NCI-H1417 treated with DMSO at 0.1 percent for 48 hours (cell line): ENCODE data around the gene PRCD.

Experiments used
- DNase-seq: peaks from one replicate; lab custom pipeline; 2025; lab: John Stamatoyannopoulos, UW

Gene PRCD

GRCh38 chr17:76539631-76540271, at the start of gene PRCD:
Gene PRCD (plus strand): TSS chr17:76540044. CDS start chr17:76540142, 98 bp downstream.
- DNase-seq = no peak

GRCh38 chr17:76490112-76490710, 49.6 kb upstream of the PRCD start:
- DNase-seq = no peak

- DNase-seq = no peak
These were observed 48.3 kb upstream of the PRCD start for GRCh38 chr17:76491271-76492122.

DNA sequence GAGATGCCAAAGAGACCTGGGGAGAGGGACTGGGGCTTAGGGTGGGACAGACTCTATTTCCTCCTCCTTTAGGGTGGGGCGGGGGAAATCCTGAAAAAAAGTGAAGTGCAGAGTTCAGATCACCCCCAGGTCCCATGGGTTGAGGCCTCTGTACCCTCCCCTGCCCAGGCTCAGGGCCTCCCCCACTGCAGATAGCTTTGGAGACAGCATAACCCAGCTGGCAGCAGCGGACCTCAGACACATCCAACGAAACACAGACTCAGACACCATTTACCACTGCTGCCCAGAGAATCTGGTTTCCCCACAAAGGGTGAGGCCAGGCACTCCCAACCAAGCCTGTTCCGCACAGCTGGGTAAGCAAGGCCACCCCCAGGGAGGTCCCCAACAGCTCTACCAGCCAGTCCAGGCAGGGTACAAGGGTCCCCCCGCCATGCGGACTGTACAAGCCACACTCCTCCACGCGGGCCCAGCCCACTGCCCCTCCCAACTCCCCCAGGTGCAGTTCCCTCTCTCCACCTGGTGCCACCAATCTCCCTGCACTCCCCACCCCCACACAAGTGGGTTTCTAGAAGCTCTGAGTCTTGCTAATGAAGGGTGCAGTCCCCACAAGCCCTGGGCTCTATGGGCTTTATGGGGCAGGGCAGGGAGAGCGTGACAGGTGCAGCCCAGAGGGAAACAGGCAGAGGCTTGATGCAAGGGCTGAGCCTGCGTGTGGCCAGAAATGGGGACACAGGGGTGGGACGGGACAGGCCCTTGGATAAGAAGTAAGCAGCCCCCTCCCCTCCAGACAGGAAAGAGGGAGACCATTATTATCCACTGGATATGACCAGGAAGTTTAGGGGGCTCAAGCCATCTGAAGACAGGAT, 47.5 kb upstream of the PRCD start:
- no peak for DNase-seq

DNA sequence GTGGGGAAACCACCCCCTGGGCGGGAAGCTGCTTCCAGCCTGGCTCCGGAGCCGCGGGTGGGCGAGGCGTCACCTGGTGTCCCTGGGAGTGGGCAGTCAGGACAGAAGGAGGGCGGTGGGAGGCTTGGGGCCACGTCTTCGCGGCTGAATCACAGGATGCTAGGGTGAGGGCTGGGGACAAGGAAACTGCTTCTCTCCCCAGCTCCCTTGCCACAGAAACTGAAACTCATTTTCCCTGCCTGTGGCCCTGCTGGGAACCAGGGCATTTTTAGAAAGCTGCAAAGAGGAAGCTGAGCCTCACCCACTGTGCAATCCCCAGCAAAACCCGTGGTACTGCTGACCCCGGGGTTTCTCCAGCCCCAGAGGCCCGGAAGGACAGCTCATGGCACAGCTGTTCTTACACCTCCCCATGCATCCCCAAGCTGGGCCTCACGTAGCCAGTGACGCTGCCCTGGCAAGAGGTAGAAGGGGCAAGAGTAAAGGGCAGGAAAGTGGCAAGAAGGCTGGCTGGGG, 46.8 kb upstream of the PRCD start:
- DNase-seq = no peak

- no peak for DNase-seq
These were observed 46.2 kb upstream of the PRCD start for GRCh38 chr17:76493505-76494167.

- DNase-seq = no peak
These were observed 44.0 kb upstream of the PRCD start for GRCh38 chr17:76495663-76496400.

GRCh38 chr17:76496464-76496863, 43.4 kb upstream of the PRCD start:
- DNase-seq = no peak

GRCh38 chr17:76497699-76497978, 42.2 kb upstream of the PRCD start:
- DNase-seq = no peak

DNA sequence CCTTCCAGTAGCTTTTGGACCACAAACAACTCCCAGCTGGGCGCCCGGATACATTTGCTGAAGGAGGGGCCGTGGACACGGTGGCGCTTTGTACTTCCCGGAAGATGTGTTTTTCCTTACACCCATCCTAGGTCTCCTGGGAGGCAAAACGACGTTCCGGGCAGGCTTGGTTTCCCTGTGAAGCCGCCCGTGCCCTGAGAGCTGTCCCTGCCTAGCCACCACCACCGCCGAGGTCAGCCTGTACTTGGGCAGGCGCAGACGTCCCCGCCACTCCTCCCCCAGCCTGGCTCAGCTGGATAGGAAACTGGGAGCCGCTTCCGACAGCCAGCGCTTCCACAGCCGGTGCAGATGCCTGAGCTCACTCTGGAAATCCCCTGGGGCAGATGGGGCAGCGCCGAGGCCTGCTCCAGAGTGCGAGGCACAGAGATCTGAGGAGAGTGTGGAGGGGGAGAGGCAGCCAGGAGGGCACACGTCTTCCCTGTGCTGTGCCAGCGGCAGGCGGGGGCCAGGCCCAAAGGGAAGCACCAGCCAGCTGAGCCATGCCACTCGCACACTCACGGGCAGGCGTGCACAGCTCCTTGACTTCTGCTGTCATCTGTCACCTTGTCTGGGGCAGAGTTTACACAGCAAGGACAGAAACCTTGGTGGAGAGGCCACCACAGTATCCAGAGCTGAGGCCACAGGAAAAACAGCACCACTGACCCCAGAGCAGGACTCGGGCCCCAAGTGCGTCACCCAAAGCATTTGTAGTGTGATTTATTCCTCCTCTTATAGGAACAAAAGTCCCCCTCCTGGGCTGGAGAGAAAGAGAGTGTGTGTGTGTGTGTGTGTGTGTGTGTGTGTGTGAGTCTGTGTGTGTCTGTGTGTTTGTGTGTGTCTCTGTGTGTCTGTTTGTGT, 41.6 kb upstream of the PRCD start:
- DNase-seq = no peak

DNA sequence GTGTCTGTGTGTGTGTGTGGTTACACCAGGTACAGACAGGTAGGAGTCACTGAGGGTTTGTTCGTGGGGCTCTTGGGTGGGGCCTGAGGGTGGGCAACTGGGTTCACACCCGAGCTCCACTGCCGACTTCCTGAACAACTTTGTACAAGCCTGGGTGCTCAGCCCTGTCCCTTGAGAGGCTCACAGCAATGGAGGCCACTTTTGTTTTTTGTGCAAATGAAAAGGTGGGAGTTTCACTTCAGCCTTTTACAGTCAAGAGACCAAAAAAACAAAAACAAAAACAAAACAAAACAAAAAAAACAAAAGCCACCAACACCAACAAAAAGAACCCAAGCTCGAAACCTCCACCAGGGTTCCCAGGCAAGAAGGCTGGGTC, 41.0 kb upstream of the PRCD start:
- DNase-seq = no peak

GRCh38 chr17:76499267-76499667, 40.6 kb upstream of the PRCD start:
- DNase-seq = no peak

GRCh38 chr17:76500074-76500746, 39.6 kb upstream of the PRCD start:
- no peak for DNase-seq

- DNase-seq = no peak
These were observed 39.2 kb upstream of the PRCD start for GRCh38 chr17:76500747-76501017.

DNA sequence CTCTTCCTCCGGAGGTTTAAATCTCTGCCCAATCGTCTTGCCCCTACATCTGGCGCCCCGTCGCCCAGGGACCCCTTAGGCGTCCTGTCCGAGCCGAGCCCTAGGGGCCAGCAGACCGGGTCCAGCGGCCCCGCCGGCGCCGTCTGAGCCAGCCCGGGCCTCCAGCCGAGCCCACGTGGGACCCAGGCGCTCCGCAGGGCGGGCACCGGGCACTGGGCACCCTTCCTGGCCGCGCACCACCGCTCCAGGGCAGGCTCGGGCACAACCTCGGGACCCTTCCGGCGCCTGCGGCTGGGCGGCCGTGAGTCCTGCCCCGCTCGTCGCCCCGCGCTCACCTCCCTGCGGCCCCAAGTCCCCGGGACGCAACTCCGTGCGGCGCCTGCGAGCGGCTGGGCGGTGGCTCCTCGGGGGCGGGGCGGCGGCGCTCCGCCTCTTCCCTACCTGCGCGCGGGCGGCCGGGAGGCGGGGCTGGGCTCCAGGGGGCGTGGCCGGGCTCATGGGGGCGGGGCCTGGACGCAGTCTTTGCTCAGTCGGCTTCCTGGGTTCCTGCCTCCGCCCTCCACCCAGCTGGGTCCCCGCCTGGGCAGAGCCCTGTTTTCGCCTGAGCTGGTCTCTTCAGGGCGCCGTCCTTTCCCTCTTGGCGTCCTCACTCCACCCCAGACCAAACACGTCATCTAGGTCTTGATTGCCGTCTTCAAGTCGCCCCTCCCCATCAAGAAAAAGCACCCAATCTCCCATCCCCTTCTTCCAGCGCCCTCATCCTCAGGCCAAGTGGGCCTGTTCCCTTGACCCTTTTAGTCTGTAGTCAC, 38.6 kb upstream of the PRCD start, which contains the start of gene RHBDF2:
TSS of gene RHBDF2 (minus strand) at position 406 of the 809 bp plus-strand sequence. CDS start 19,899 bp downstream, outside the sequence.
- DNase-seq = no peak

GRCh38 chr17:76501827-76502307, 38.0 kb upstream of the PRCD start:
- DNase-seq = no peak

DNA sequence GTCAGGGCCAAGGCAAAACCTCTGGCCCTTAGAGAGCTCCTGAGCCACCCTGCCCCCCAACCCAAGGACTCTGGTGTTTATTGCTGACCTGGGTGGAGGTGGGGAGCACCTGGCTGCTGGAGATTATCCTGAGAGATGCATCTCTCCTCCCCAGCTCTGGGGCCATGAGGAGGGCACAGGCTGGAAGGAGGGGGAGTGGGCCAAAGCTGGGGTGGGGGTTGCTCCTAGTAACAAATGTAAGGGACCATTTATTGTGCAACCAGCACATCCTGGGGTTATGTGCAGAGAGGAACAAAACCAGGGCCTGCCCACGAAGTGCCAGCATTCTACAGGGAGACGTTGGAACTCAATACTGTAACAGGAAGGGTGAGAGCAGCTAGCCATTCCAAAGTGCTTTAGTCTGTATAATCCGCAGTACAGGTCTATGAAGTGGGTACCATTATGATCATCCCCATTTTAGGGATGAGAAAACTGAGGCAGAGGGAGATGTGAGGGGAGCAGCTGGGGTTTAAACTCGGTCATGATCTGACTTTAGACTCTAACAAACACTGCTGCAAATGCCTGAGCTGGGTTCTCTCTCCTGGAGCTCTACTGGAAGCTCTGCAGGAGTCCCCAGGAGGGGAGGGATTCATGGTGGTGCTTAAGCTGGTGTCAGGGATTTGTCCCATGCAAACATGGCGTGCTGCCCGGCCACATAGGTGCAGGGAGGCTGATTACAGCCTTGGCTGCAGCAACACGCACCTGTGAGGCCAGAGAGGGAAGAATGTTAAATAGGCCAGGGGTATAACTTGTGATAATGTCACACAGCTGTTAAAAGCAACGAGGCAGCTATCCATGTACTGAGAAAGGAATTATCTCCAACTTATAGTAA, 37.3 kb upstream of the PRCD start:
- no peak for DNase-seq
